WTC11 (cell line): ENCODE measurements around the gene RASGRF1. TPM values are rescaled to one million over a fixed set of nuclear protein-coding genes. Genes with fewer than 3 reads are reported as not detected.

Source experiments
- ATAC-seq: fragments of 200-7000 bp; cut with Tn5 transposase; 2 replicates; pipeline ENCODE4 v1.10.0; 2021; ENCODE audit warnings: mild to moderate bottlenecking, moderate library complexity
- CTCF ChIA-PET: fragments of 300-600 bp; sonication (Branson Sonifier 250); formaldehyde crosslinking; loops from one replicate; lab custom pipeline; 2021; ENCODE audit warnings: antibody characterized with exemption; lab: Charles Lee
- POLR2A ChIA-PET: fragments of 350-600 bp; sonication (Branson Sonifier 250); formaldehyde crosslinking; loops from one replicate; lab custom pipeline; 2021; ENCODE audit warnings: antibody characterized with exemption; lab: Charles Lee
- DNase-seq: peaks from one replicate; pipeline ENCODE4 v3.0.0; 2021; ENCODE audit warnings: low spot score
- H3K27ac Mint-ChIP-seq: 2 replicates; pipeline ENCODE4 v1.8.0; 2021; ENCODE audit warnings: mixed read lengths
- H3K27me3 Mint-ChIP-seq: 2 replicates; pipeline ENCODE4 v1.8.0; 2021; ENCODE audit warnings: low read depth, mild to moderate bottlenecking, moderate library complexity, mixed read lengths
- H3K36me3 Mint-ChIP-seq: 2 replicates; pipeline ENCODE4 v1.8.0; 2021; ENCODE audit warnings: mixed read lengths
- H3K4me1 Mint-ChIP-seq: 2 replicates; pipeline ENCODE4 v1.8.0; 2022; ENCODE audit warnings: mixed read lengths
- H3K4me3 Mint-ChIP-seq: 2 replicates; pipeline ENCODE4 v1.8.0; 2021; ENCODE audit warnings: mild to moderate bottlenecking, moderate library complexity, mixed read lengths
- H3K9me3 Mint-ChIP-seq: 2 replicates; pipeline ENCODE4 v1.8.0; 2021; ENCODE audit warnings: mixed read lengths
- CREB1 ChIP-seq: sonication (generic); formaldehyde crosslinking; IDR thresholded peaks from 2 replicates; pipeline ENCODE4 v1.8.0; 2023; ENCODE audit warnings: mild to moderate bottlenecking, missing genetic modification reagents
- CREM ChIP-seq: sonication (generic); formaldehyde crosslinking; IDR thresholded peaks from 2 replicates; pipeline ENCODE4 v1.8.1; 2022; ENCODE audit warnings: mild to moderate bottlenecking, missing genetic modification reagents, moderate library complexity
- ELF4 ChIP-seq: sonication (generic); formaldehyde crosslinking; IDR thresholded peaks from 2 replicates; pipeline ENCODE4 v1.8.1; 2022; ENCODE audit warnings: low read depth, mild to moderate bottlenecking, moderate library complexity, missing genetic modification reagents
- ETV6 ChIP-seq: sonication (generic); formaldehyde crosslinking; IDR thresholded peaks from 2 replicates; pipeline ENCODE4 v1.8.1; 2022; ENCODE audit warnings: mild to moderate bottlenecking, missing genetic modification reagents
- JAZF1 ChIP-seq: fragments of 250-450 bp; sonication (Bioruptor Pico); IDR thresholded peaks from 2 replicates; pipeline ENCODE4 v1.9.0; 2021; ENCODE audit warnings: moderate library complexity, mild to moderate bottlenecking, inconsistent platforms
- SOX15 ChIP-seq: fragments of 250-450 bp; sonication (Bioruptor Pico); IDR thresholded peaks from 2 replicates; pipeline ENCODE4 v1.9.0; 2021; ENCODE audit warnings: mild to moderate bottlenecking
- TCF7 ChIP-seq: sonication (generic); formaldehyde crosslinking; IDR thresholded peaks from 2 replicates; pipeline ENCODE4 v1.8.0; 2022; ENCODE audit warnings: mild to moderate bottlenecking, low read depth, missing genetic modification reagents, moderate library complexity
- ZNF138 ChIP-seq: sonication (generic); formaldehyde crosslinking; conservative IDR thresholded peaks from 2 replicates; pipeline ENCODE4 v1.8.1; 2022; ENCODE audit warnings: mild to moderate bottlenecking, moderate library complexity, missing genetic modification reagents
- ZNF219 ChIP-seq: sonication (generic); formaldehyde crosslinking; IDR thresholded peaks from 2 replicates; pipeline ENCODE4 v1.8.0; 2023; ENCODE audit warnings: missing genetic modification reagents, mild to moderate bottlenecking, borderline replicate concordance
- ZNF232 ChIP-seq: sonication (generic); formaldehyde crosslinking; IDR thresholded peaks from 2 replicates; pipeline ENCODE4 v1.8.0; 2022; ENCODE audit warnings: mild to moderate bottlenecking, missing genetic modification reagents
- total RNA-seq: library from RNA; stranded (reverse); gene quantifications from 3 replicates; pipeline ENCODE4 v1.2.3, GENCODE V29; 2021
- TF ChIP-seq, protein P1 (sequence below): fragments of 250-450 bp; sonication (Bioruptor Pico); conservative IDR thresholded peaks from 2 replicates; pipeline ENCODE4 v1.9.0; 2021; ENCODE audit warnings: mild to moderate bottlenecking
- TF ChIP-seq, protein P2 (sequence below): fragments of 250-450 bp; sonication (Bioruptor Pico); IDR thresholded peaks from 2 replicates; pipeline ENCODE4 v1.9.0; 2021; ENCODE audit warnings: mild to moderate bottlenecking, borderline replicate concordance
- TF ChIP-seq, protein P3 (sequence below): sonication (generic); formaldehyde crosslinking; IDR thresholded peaks from 2 replicates; pipeline ENCODE4 v1.8.1; 2022; ENCODE audit warnings: low read depth, missing genetic modification reagents, borderline replicate concordance
- TF ChIP-seq, protein P4 (sequence below): sonication (generic); formaldehyde crosslinking; IDR thresholded peaks from 2 replicates; pipeline ENCODE4 v1.8.0; 2023; ENCODE audit warnings: missing genetic modification reagents, mild to moderate bottlenecking, borderline replicate concordance
- TF ChIP-seq, protein P5 (sequence below): sonication (generic); formaldehyde crosslinking; IDR thresholded peaks from 2 replicates; pipeline ENCODE4 v1.8.1; 2022; ENCODE audit warnings: missing genetic modification reagents, borderline replicate concordance

The RASGRF1 gene
- total RNA-seq, 1 experiment from 2014 or later = 0.85 TPM

DNA sequence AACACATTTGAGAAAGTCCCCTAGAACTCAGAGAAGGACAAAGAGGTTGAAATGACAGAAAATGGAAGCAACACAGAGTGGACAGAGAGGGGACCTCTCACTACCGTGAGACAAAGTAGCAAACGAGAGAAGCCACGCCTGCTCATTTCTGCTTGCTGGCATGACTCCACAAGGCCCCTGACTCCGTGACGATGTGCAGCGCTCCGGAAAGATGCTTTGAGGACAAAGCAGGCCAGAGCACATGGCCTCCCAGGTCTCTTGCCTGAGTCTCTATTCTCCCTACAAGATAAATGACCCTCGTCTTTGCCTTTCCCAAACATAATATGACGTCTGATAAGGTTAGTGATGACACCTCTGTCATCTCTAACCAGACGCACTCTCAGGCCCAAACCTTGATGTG, 81.9 kb downstream of the RASGRF1 start:
- POLR2A ChIA-PET = no interaction called here
- Mint-ChIP-seq H3K27ac (no peak overlapping the region), H3K9me3 (no peaks in the 10 kb centered on the region), H3K36me3 (no peaks in the 10 kb centered on the region), H3K4me3 (no peak overlapping the region)
- no peak for DNase-seq
- TF ChIP-seq ZNF138 (CRISPR knock-in tag) (no peak), ELF4 (CRISPR knock-in tag) (no peak), CREB1 (CRISPR knock-in tag) (no peak), ETV6 (CRISPR knock-in tag) (no peak), TCF7 (no peak), ZNF232 (CRISPR knock-in tag) (no peak), CREM (no peak), JAZF1 (CRISPR knock-in tag) (no peak), SOX15 (CRISPR knock-in tag) (no peak), ZNF219 (CRISPR knock-in tag) (no peak)
- TF ChIP-seq, protein P1, sequence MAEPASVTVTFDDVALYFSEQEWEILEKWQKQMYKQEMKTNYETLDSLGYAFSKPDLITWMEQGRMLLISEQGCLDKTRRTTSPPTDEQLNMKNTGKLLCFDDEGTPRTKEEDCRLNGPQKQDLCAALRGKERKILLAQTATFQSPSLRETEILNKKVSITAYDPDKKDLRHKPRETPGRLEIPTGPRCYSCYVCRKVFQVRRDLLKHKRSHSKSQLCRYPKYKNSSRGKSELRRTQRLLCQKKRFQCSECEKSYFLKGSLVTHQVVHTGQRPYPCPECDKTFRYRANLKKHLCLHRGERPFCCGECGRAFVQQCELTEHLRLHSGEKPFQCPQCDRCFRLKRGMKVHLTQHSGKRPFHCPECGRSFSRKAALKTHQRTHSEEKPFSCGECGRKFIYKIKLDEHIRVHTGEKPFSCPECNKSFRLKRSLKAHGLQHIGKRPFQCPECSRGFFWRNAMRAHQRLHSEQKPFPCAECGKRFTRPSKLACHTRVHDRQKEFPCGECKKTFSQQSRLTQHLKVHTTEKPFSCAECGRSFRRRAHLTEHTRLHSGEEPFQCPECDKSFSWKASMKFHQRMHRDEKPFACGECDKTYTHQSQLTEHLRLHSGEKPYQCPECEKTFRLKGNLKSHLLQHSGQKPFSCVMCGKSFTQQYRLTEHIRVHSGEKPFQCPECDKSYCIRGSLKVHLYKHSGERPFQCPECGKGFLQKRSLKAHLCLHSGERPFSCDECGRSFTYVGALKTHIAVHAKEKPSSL (CRISPR knock-in tag) = no peak
- TF ChIP-seq, protein P2, sequence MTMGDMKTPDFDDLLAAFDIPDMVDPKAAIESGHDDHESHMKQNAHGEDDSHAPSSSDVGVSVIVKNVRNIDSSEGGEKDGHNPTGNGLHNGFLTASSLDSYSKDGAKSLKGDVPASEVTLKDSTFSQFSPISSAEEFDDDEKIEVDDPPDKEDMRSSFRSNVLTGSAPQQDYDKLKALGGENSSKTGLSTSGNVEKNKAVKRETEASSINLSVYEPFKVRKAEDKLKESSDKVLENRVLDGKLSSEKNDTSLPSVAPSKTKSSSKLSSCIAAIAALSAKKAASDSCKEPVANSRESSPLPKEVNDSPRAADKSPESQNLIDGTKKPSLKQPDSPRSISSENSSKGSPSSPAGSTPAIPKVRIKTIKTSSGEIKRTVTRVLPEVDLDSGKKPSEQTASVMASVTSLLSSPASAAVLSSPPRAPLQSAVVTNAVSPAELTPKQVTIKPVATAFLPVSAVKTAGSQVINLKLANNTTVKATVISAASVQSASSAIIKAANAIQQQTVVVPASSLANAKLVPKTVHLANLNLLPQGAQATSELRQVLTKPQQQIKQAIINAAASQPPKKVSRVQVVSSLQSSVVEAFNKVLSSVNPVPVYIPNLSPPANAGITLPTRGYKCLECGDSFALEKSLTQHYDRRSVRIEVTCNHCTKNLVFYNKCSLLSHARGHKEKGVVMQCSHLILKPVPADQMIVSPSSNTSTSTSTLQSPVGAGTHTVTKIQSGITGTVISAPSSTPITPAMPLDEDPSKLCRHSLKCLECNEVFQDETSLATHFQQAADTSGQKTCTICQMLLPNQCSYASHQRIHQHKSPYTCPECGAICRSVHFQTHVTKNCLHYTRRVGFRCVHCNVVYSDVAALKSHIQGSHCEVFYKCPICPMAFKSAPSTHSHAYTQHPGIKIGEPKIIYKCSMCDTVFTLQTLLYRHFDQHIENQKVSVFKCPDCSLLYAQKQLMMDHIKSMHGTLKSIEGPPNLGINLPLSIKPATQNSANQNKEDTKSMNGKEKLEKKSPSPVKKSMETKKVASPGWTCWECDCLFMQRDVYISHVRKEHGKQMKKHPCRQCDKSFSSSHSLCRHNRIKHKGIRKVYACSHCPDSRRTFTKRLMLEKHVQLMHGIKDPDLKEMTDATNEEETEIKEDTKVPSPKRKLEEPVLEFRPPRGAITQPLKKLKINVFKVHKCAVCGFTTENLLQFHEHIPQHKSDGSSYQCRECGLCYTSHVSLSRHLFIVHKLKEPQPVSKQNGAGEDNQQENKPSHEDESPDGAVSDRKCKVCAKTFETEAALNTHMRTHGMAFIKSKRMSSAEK (CRISPR knock-in tag) = no peak
- TF ChIP-seq, protein P3, sequence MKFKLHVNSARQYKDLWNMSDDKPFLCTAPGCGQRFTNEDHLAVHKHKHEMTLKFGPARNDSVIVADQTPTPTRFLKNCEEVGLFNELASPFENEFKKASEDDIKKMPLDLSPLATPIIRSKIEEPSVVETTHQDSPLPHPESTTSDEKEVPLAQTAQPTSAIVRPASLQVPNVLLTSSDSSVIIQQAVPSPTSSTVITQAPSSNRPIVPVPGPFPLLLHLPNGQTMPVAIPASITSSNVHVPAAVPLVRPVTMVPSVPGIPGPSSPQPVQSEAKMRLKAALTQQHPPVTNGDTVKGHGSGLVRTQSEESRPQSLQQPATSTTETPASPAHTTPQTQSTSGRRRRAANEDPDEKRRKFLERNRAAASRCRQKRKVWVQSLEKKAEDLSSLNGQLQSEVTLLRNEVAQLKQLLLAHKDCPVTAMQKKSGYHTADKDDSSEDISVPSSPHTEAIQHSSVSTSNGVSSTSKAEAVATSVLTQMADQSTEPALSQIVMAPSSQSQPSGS = no peak
- TF ChIP-seq, protein P4, sequence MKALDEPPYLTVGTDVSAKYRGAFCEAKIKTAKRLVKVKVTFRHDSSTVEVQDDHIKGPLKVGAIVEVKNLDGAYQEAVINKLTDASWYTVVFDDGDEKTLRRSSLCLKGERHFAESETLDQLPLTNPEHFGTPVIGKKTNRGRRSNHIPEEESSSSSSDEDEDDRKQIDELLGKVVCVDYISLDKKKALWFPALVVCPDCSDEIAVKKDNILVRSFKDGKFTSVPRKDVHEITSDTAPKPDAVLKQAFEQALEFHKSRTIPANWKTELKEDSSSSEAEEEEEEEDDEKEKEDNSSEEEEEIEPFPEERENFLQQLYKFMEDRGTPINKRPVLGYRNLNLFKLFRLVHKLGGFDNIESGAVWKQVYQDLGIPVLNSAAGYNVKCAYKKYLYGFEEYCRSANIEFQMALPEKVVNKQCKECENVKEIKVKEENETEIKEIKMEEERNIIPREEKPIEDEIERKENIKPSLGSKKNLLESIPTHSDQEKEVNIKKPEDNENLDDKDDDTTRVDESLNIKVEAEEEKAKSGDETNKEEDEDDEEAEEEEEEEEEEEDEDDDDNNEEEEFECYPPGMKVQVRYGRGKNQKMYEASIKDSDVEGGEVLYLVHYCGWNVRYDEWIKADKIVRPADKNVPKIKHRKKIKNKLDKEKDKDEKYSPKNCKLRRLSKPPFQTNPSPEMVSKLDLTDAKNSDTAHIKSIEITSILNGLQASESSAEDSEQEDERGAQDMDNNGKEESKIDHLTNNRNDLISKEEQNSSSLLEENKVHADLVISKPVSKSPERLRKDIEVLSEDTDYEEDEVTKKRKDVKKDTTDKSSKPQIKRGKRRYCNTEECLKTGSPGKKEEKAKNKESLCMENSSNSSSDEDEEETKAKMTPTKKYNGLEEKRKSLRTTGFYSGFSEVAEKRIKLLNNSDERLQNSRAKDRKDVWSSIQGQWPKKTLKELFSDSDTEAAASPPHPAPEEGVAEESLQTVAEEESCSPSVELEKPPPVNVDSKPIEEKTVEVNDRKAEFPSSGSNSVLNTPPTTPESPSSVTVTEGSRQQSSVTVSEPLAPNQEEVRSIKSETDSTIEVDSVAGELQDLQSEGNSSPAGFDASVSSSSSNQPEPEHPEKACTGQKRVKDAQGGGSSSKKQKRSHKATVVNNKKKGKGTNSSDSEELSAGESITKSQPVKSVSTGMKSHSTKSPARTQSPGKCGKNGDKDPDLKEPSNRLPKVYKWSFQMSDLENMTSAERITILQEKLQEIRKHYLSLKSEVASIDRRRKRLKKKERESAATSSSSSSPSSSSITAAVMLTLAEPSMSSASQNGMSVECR (CRISPR knock-in tag) = no peak
- TF ChIP-seq, protein P5, sequence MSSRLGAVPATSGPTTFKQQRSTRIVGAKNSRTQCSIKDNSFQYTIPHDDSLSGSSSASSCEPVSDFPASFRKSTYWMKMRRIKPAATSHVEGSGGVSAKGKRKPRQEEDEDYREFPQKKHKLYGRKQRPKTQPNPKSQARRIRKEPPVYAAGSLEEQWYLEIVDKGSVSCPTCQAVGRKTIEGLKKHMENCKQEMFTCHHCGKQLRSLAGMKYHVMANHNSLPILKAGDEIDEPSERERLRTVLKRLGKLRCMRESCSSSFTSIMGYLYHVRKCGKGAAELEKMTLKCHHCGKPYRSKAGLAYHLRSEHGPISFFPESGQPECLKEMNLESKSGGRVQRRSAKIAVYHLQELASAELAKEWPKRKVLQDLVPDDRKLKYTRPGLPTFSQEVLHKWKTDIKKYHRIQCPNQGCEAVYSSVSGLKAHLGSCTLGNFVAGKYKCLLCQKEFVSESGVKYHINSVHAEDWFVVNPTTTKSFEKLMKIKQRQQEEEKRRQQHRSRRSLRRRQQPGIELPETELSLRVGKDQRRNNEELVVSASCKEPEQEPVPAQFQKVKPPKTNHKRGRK (CRISPR knock-in tag) = no peak
- TF ChIP-seq, all 79 proteins: peak for 0
- ATAC-seq = no peak
- Mint-ChIP-seq H3K4me1 (peaks cover 13% of the 10 kb centered on the region), H3K27me3 (no peaks in the 10 kb centered on the region)
- CTCF ChIA-PET = no interaction called here
